Astrocyte of the spinal cord (primary cell): ENCODE data around the gene CELF1.

Source experiments
- DNase-seq: peaks from one replicate; pipeline ENCODE4 v3.0.0; 2011; ENCODE audit warnings: low read depth, low spot score
- H3K4me3 ChIP-seq: 2 replicates; pipeline ENCODE4 v1.5.1; 2011; ENCODE audit warnings: low read depth, mild to moderate bottlenecking, low read length, moderate library complexity
- CTCF ChIP-seq: IDR thresholded peaks from 2 replicates; pipeline ENCODE4 v1.5.1; 2012; ENCODE audit warnings: low read depth, mild to moderate bottlenecking, low read length, inconsistent platforms
- in situ Hi-C: cut with HindIII; loops from 2 replicates; pipeline ENCODE4 v1.10.0; 2017; ENCODE audit warnings: low sequenced_read_pairs

CELF1 gene

GRCh38 chr11:47434011-47434786 is 118.7 kb downstream of the CELF1 start:
- in situ Hi-C loops = no loop called here
- no peak for TF ChIP-seq CTCF
- no peak overlapping the region for H3K4me3 ChIP-seq
- DNase-seq = peak; percentile 80

- DNase-seq = peak; percentile 33
- no peak overlapping the region for H3K4me3 ChIP-seq
- no peak for TF ChIP-seq CTCF
- in situ Hi-C loops = no loop called here
These were observed 119.8 kb downstream of the CELF1 start for GRCh38 chr11:47433157-47433556.

- TF ChIP-seq CTCF = no peak
- in situ Hi-C loops = no loop called here
- no peak for DNase-seq
- no peak overlapping the region for H3K4me3 ChIP-seq
These were observed 121.4 kb downstream of the CELF1 start for GRCh38 chr11:47431356-47432083.

- DNase-seq = no peak
- no peak overlapping the region for H3K4me3 ChIP-seq
- TF ChIP-seq CTCF = no peak
- in situ Hi-C loops = no loop called here
These were observed 122.4 kb downstream of the CELF1 start for GRCh38 chr11:47430524-47430923.

GRCh38 chr11:47426062-47426956 is 126.6 kb downstream of the CELF1 start, which contains the start of gene PSMC3:
TSS of gene PSMC3 (minus strand) at chr11:47426439. CDS start at chr11:47426279, 160 bp downstream.
- H3K4me3 ChIP-seq = peak within 1 kb of the TSS; percentile 100
- TF ChIP-seq CTCF = no peak
- DNase-seq = peak; percentile 97
- in situ Hi-C loops = no loop called here

GRCh38 chr11:47425611-47426010 is 127.3 kb downstream of the CELF1 start:
- in situ Hi-C loops = no loop called here
- TF ChIP-seq CTCF = no peak
- DNase-seq = no peak
- peak overlapping the region; percentile 100 for H3K4me3 ChIP-seq
